Peyer's patch (tissue), 4 donors: Measurements from ENCODE around the gene CDH24.

ENCODE experiments used
- POLR2A ChIP-seq, 2 donors: fragments of 450-650 bp; IDR thresholded peaks; one replicate each; pipeline ENCODE4 v1.5.1; 2017; ENCODE audit warnings: antibody characterized with exemption in 2 of 2, mild to moderate bottlenecking in 2 of 2, moderate library complexity in 2 of 2
- TF ChIP-seq, protein P1 (sequence below), 6 experiments: fragments of 450-650 bp in 4 of 6; fragments of 200-600 bp in 2 of 6; sonication (generic) in 1 of 6; IDR thresholded peaks; one replicate each; pipeline ENCODE4 v1.5.1; 2017 to 2019; ENCODE audit warnings: antibody characterized with exemption in 6 of 6, mild to moderate bottlenecking in 3 of 6, moderate library complexity in 1 of 6

- TF ChIP-seq, protein P1, sequence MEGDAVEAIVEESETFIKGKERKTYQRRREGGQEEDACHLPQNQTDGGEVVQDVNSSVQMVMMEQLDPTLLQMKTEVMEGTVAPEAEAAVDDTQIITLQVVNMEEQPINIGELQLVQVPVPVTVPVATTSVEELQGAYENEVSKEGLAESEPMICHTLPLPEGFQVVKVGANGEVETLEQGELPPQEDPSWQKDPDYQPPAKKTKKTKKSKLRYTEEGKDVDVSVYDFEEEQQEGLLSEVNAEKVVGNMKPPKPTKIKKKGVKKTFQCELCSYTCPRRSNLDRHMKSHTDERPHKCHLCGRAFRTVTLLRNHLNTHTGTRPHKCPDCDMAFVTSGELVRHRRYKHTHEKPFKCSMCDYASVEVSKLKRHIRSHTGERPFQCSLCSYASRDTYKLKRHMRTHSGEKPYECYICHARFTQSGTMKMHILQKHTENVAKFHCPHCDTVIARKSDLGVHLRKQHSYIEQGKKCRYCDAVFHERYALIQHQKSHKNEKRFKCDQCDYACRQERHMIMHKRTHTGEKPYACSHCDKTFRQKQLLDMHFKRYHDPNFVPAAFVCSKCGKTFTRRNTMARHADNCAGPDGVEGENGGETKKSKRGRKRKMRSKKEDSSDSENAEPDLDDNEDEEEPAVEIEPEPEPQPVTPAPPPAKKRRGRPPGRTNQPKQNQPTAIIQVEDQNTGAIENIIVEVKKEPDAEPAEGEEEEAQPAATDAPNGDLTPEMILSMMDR (IDR thresholded peaks at IDR 0.05) = peak in 1 of 6 experiments; percentile 40
- TF ChIP-seq POLR2A (IDR thresholded peaks at IDR 0.05) = peak; percentile 19 to 25
Observed at GRCh38 chr14:23034498-23035302, 22.6 kb downstream of the CDH24 start, which contains the start of gene PSMB5.
